A549 (cell line): Measurements from ENCODE around the gene CTNNA3.

Experiments used
- EP300 ChIP-seq, 2 experiments: fragments of >200 bp; sonication (Bioruptor Twin); formaldehyde crosslinking; IDR thresholded peaks; 2 replicates in 1 of 2; 3 replicates in 1 of 2; pipeline ENCODE4 v1.6.1; 2016 to 2017
- RFX5 ChIP-seq: fragments of 450-650 bp; IDR thresholded peaks from 2 replicates; pipeline ENCODE4 v1.7.1; 2014; ENCODE audit warnings: antibody characterized with exemption, mild to moderate bottlenecking, moderate library complexity
- ZNF302 ChIP-seq: fragments of 250-450 bp; sonication (Bioruptor Pico); IDR thresholded peaks from 2 replicates; pipeline ENCODE4 v1.9.0; 2021; ENCODE audit warnings: inconsistent platforms, mild to moderate bottlenecking, moderate library complexity
- TF ChIP-seq, protein P1 (sequence below): fragments of >200 bp; sonication (Bioruptor Twin); formaldehyde crosslinking; IDR thresholded peaks from 3 replicates; pipeline ENCODE4 v1.5.1; 2016
- TF ChIP-seq, protein P2 (sequence below): fragments of 250-450 bp; sonication (Bioruptor Pico); IDR thresholded peaks from 2 replicates; pipeline ENCODE4 v1.5.0; 2021; ENCODE audit warnings: mild to moderate bottlenecking, moderate library complexity, borderline replicate concordance

DNA sequence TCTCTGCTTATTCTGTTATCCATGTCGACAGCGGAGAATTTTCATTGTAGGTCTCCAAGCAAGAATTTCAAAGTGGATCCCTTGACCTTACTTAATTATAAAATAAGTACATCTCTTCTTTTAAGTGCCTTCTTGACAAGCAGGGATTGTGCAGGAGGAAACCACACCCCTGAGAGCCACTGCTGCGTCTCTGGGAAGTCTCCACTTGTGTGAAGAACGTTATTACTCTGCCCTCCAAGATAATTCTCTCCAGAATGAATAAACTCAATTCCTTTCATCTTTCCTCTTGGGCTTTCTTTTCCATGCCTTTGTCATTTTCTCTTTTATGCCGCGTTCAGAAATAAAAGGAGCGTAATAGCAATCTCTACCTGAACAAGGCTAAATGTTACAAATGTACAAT, 1801.0 kb downstream of the CTNNA3 start:
- TF ChIP-seq, protein P1, sequence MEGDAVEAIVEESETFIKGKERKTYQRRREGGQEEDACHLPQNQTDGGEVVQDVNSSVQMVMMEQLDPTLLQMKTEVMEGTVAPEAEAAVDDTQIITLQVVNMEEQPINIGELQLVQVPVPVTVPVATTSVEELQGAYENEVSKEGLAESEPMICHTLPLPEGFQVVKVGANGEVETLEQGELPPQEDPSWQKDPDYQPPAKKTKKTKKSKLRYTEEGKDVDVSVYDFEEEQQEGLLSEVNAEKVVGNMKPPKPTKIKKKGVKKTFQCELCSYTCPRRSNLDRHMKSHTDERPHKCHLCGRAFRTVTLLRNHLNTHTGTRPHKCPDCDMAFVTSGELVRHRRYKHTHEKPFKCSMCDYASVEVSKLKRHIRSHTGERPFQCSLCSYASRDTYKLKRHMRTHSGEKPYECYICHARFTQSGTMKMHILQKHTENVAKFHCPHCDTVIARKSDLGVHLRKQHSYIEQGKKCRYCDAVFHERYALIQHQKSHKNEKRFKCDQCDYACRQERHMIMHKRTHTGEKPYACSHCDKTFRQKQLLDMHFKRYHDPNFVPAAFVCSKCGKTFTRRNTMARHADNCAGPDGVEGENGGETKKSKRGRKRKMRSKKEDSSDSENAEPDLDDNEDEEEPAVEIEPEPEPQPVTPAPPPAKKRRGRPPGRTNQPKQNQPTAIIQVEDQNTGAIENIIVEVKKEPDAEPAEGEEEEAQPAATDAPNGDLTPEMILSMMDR: no peak
- TF ChIP-seq EP300 (IDR thresholded peaks at IDR 0.05): no peak
- no peak for TF ChIP-seq RFX5
- TF ChIP-seq, protein P2, sequence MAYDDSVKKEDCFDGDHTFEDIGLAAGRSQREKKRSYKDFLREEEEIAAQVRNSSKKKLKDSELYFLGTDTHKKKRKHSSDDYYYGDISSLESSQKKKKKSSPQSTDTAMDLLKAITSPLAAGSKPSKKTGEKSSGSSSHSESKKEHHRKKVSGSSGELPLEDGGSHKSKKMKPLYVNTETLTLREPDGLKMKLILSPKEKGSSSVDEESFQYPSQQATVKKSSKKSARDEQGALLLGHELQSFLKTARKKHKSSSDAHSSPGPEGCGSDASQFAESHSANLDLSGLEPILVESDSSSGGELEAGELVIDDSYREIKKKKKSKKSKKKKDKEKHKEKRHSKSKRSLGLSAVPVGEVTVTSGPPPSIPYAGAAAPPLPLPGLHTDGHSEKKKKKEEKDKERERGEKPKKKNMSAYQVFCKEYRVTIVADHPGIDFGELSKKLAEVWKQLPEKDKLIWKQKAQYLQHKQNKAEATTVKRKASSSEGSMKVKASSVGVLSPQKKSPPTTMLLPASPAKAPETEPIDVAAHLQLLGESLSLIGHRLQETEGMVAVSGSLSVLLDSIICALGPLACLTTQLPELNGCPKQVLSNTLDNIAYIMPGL: no peak
- TF ChIP-seq ZNF302 (CRISPR knock-in tag): no peak
